Measurements from ENCODE around the gene POLA1.

POLA1 gene

DNA sequence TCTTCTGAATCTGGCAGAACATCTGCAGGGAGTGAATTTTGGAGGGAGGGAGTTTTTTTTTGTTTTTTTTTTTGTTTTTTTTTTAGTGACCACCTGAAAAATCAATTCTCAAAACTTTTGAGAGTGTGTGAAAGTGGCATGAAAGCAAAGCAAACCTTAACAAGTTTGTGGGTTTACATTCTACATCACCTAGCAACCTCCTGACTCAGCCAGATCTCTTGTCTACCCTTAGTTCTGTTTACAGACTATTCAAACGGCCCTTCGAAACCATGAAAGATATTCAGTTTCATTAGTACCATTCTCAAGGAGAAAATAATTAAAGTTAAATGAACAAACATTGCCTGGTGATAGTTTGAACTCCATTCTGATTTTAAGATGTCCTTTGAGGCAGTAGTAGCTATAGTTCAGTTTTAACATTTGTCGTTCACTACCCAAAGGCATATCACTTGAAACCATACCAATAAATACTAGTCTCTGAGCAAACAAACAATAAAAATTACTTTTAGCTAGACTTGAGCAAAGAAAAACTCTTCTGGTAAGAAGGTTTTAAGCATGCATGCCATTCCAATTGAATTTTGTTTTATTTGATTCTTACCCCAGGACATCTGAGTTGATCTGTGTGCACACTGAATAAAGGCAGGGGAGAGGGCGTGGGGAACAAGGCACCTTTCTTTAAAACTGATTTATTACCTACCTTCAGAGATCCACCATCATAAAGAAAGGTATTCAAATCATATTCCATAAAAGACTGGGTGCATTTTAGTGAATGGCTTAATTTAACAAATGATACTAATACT is 184.3 kb downstream of the POLA1 start:
- no peak for DNase-seq

DNA sequence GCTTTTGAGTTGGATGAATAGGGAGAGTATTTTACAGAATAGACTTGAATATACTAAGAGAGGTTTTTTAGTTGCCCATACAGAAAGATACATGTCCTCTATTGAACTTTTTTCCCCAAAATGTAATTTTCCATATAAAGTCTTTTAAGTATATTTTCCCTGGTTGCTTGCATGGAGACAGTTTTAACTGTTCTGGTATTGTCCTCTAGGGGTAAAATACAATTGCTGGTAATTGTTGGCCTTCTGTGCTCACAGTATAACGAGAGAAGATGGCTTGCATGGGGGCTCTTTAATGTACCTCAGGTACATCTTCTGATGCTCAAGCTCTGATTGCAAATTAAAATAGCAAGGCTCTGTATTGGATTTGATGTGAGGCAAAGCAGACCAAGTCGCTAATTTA is 186.0 kb downstream of the POLA1 start:
- no peak for DNase-seq

DNA sequence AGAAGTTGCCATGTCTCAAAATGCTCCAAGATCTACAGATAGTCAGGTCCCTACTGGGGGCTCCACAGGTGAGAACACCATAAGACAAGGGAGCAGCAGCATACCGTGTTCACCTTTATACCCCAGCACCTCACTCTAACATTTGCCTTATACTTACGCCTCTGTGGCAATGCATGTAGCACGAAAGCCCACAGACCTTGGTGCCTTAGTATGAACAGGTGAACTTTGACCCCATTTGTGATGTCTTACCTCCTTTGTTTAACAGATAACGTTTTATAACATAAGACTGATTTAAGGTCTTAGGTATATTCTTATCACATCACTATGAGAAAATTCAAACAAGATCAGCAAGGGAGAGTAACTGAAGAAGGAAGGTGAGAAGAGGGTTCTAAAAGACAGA is 193.2 kb downstream of the POLA1 start:
- DNase-seq, result no peak

DNA sequence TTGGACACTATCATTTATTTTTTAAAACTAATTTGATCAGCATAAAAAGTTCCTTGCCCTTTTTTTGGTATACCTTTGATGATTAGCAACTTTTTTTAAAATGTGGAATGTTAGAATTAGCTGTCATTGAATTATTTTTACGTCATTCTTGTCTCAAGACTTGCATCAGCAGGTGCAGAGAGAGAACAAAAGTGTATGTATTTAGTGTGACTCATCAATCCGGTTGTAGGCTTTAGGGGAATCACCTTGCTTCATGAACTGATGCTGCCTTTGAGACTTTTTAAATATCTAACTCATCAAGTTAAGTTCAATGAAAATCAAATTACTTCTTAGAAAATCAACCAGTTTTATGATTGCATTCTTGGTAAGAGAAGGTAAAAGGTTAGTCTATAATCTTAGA is 197.0 kb downstream of the POLA1 start:
- no peak for DNase-seq

DNA sequence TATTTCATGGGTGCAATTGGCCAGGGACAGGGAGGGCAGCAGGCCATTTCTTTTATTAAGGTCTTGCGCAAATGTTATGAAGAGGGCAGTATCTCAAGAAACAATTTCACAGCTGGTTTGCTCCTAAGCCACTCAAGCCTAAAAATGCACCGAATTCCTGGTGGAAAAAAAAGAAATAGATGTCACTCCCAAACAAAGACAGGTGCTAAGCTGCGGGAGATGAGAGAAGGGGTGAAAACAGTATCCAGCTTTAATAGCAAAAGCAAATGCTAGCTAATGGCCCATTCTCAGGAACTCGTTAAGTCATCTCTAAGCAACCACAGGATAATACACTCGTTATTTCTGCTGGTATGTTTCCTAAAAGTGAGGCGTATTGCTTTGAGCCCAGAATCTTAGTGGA is 205.7 kb downstream of the POLA1 start:
- no peak for DNase-seq

DNA sequence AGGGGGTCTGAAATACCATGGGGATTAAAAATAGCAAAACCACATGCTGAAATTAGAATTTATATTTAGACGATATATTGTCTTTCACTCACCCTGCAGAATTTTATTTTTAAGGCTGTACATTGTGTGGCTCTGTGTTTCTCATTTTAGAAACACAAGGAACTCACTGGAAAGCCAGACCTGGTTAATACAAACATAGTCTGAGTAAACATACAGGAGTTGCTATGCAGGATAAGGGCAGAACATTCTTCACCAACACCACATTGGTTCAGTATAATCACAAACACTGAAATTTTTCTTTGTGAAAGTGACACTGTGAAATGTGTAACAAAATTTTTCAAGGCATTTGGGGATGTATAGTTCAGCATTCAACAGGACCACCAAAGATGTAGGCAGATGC is 206.5 kb downstream of the POLA1 start:
- no peak for DNase-seq

DNA sequence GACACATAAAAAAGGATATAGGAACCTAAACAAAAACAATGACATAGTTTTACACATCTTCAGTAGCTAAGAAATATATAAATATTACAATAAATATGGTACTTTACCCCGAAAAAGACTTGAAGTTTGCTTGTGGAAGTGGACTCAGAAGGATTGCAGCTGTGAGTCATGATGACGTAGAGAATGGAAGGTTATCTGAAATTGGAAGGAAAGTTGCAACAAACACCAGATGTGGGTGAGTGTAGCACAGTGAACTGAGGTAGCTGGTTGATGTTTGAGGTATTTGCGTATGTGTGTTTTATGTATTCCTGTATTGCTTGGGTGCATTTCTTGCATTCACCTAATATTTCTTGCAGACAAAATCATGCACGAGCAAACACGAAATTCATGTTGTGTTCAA is 209.1 kb downstream of the POLA1 start:
- DNase-seq, result no peak

DNA sequence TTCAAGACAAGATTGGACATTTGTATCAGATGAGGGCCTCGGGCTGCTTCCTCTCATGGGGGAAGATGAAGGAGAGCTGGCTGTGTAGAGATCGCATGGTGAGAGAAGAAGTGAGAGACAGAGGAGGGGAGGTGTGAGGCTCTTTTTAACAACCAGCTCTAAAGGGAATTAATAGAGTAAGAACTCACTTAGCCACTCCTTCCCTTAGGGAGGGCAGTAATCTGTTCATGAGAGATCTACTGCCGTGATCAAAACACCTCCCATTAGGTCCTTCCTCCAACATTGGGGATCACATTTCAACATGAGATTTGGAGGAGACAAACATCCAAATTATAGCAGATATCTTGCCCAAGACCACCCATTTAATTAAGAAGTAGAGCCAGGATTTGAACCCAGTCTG is 225.0 kb downstream of the POLA1 start:
- no peak for DNase-seq

DNA sequence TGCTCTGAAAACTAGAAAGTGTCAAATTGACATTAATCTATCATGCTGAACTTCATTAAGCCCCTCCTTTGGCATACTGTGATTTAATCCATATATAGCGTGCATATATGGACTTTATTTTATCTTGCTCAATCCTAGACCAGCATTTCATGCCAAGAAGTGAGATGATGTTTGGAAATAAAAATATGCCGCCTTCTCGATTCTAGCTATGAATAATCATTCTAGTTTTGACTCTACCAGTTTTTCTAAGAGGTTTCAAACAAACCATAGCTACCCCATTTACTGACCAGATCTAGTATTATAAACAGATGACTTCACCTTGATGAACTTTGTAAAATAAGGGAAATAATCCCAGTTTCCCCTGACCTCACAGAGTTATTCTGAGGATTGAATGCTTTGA is 227.1 kb downstream of the POLA1 start:
- DNase-seq, result no peak

DNA sequence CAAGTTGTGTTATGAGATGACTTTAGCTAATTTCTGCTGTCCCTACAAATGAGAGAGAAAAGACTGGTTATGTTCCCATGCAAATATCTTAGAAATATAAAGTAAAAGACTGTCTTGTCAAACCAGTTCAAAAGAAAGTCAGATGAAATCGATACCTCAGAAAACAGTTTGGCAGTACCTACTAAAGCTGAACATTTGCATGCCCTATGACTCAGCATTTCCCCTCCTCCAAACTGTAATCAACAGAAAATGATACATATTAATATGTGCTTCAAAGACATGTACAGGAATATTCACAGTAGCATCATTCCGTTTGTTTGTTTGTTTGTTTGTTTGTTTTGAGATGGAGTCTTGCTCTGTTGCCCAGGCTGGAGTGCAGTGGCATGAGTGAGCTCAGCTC is 231.7 kb downstream of the POLA1 start:
- DNase-seq, result no peak

DNA sequence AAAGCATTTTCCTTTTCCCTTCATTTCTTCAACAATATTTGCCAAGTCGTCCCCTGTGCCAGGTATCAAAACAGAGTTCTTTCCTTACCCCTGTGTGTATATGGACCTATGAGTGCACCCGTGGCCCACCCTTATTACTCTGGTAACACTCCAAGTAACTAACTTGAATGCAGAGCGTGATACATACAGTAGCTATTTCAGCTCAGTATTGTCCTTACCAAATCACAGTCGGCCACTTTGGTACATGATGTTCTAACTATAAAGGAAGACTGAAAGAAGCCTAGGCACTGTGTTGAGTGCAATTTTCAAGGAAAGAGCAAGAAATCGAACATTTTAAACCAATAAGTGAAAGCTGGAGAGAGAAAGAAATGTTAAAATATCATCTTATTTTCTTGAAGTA is 233.7 kb downstream of the POLA1 start:
- DNase-seq, result no peak

DNA sequence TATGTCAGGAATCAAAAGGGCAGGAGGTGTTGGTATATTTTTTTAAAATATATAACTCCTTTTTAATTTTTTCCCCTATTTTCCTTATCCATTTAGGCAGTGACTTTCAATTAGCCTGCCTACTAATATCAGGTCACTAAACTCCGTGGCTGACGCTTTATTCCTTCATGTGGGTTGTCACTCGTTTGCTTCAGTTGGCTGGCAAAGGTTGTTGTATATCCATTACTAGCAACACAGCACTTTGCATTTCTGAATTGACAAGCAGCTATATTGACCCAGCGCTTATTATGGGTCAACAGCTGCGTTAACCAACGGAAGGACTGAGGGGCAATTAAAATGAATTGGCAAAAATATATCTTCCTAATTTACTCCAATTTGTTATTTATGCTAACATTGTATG is 234.4 kb downstream of the POLA1 start:
- no peak for DNase-seq

DNA sequence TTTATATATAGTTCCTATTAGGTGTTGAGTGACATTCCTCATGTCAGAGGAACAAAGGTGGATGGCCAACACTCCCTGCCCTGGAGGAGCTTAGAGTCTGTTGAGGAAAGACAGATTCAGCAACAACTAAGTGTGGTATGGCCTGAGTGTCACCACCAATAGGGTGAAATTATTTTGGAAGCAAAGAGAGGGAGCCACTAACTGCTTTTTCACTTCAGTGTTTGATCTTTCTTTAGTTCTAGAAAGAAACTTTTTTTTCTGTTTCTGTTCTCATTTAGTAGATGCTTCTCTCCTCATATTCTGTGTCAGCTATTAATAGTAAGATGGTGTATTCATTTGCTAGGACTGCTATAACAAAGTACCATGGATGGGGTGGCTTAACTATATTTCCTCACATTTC is 240.6 kb downstream of the POLA1 start:
- DNase-seq, result no peak

DNA sequence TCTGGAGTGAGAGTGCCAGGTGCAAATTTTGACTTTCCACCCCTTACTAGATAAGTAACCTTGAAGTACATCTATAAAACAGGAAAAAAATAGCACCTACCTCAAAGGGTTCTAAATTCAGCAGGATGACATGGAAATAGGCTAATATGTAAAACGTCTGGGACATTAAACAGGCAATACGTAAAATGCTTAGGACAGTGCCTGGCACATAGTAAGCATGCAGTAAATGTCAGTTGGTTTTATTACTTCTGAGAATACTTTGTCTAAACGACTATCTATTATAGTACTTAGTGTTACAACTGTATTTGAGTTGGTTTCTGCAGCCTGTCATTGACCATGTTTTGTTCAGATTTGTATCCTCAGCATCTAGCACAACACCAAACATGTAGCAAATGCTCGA is 251.3 kb downstream of the POLA1 start:
- DNase-seq, result no peak

DNA sequence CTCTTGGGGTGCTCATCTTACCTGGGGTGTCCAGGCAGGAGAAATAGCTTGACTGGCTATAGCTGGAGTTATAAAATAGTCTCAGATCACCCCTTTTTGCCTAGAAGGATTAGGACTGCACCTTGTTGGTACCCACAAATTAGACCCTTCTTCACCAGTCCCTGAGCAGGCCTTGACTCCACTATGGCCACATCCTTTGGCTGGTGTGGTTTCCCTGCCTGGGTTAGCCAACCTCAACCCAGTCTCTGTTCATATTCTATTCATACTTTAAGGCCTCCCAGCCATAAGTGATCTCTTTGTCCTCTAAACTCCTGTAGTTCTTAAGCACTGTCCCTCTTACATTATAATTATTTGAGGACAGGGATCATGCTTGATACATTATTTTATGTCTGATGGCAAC is 252.7 kb downstream of the POLA1 start:
- DNase-seq, result no peak

DNA sequence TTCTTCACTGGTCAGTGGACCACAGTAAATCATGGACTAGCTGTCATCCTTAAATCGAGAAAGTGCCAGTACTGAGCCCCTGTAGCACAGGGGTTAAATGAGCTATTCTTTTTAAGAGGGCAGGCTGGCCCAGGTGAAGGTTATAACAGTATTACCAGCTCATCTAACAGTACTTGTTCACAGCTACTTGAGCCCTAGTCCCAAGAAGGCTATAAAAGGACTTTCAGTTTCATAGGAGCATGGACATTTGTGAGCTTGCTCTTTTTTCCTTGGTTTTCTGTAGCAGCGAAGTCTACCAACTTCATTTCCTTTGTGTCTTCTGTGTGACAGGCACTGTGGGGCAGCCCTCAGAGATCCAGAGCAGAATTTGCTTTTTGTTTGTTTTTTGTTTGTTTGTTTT is 261.0 kb downstream of the POLA1 start:
- no peak for DNase-seq

DNA sequence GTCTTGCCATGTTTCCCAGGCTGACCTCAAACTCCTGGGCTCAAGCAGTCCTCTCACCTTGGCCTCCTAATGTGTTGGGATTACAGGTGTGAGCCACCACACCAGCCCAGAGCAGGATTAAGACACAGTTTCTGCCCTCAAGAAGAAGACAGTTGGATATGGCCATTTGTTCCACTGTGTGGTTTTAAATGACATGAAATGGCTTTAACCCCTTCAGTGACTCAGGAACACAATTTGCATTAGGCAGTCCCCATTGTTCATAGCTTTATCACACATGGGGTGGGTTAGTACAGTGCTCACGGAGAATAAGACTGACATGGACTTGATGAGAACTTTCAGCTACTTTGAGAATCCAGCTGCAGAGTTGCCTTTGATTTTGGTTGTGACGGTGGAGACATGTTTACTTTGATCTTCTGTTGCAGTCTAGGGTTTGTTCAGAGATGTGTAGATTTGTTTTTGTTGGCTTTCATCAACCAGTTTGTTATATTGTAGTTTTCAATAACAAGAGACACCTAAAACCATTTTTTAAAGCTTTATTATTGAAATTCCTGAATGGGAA is 261.7 kb downstream of the POLA1 start:
- no peak for DNase-seq

DNA sequence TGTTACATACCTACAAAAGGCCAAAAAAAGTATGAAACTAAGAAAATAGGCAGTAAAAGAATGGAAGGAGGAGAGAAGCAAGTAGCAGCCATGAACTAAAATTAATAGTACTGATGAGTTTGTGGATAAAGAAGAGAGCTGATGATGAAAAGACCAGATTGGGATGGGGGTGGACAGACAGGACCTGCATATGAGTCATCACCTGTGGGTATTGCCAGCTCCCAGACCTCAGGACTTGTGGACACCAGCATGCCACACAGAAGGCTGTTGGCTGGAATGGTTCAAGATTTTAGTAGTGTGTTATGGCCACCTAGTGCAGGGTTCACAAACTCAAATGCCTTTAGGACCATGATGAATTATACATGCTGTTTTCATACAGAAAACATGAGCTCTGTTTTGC is 263.1 kb downstream of the POLA1 start:
- DNase-seq, result no peak

DNA sequence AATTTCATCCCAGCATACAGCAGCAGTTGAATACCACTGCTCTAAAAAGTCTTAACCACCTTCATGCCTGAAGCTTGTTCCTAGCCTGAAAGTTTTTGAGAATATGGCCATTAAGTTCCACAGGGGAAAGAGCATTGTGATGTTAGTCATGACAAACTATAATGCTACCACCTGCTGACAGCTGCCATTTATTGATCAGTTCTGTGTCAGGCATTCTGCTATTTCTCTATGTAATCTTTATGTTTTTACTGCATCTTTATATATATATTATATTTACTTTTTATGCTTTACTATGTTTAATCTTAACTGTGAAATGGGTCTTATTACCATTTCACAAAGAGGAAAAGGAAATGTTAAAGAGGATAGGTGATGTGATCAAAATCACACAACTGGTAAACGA is 268.1 kb downstream of the POLA1 start:
- DNase-seq, result no peak

DNA sequence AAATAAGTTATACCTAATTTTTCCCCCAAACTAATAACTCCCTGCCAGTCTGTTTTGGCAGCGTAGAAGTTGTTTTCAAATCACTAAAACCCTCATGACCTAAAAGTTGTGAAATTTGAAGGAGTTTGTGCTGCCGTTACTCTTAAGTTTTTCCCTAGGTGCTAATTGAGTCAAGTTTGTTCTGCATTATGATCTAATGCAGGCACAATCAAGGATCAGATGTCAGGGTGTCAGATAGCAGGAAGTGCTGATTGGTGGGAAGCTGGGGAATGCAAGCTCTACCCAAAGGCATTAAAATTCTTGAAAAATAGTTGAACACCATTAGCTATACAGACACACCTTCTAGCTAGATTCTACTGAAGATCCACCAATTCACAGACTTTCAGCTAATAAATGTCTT is 270.1 kb downstream of the POLA1 start:
- DNase-seq, result no peak

DNA sequence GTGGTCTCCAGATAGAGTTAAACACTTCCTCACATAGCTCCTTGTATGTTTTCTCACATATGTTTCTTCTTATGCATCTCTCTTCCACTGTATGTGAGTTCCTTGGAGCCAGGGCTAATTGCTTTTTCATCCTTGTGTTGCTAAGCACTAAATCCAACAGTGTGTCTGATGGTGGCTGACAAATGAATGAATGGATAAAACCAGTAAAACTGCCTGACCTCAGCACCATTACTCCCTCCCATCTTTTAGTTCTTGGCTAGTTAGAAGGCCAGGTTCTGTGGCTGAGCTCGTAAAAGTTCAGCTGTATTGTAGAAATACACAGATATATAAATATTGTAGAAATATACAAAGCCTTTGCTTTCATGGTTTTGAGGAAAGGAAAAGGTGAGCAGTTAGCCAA is 271.7 kb downstream of the POLA1 start:
- DNase-seq, result no peak

DNA sequence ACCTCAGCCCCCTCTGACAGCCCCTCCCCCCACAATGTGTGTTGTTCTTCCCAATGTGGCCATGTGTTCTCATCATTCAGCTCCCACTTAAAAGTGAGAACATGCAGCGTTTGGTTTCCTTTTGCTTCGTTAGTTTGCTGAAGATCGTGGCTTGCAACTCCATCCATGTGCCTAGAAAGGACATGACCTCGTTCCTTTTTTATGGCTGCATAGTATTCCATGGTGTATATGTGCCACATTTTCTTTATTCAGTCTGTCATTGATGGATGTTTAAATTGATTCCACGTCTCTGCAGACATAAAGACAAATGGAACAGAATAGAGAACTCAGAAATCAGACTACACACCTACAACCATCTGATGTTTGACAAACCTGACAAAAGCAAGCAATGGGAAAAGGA is 276.1 kb downstream of the POLA1 start:
- DNase-seq, result no peak

DNA sequence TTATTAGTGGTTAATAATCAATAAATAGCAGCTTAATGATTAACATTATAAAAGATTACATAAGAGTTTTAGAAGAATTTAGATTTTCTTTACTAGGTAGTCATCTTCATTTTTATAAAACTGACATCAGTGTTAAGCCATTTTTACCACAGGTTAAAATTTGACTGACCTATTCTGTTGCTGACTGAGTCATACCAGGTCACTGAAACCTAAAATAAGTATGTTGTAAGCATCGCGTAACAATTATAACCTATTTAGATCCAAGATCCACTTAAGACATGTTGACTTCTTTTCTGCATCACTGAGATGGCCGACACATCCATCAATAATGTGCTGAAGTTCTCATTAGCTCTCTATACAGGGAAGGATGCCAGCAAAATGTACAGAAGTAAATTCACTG is 285.4 kb downstream of the POLA1 start:
- no peak for DNase-seq

DNA sequence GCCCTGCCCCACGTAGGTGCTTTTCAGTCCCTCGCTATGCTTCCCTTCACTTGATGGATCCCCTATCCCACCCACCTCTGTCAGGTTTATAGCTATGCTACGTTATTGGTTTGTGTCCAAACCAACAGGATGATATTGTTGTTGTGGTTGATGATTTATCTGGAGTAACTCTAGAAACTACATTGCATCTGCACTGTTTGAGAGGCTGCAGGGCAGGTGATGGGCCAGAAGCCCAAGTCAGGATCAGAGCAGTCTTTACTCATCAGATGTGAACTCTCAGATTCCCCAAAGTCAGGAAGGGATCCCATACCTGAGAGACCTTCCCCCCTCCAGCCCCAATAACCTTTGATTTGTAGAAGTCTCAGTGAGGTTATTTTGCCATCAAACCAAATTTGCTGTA is 287.3 kb downstream of the POLA1 start:
- DNase-seq, result no peak

DNA sequence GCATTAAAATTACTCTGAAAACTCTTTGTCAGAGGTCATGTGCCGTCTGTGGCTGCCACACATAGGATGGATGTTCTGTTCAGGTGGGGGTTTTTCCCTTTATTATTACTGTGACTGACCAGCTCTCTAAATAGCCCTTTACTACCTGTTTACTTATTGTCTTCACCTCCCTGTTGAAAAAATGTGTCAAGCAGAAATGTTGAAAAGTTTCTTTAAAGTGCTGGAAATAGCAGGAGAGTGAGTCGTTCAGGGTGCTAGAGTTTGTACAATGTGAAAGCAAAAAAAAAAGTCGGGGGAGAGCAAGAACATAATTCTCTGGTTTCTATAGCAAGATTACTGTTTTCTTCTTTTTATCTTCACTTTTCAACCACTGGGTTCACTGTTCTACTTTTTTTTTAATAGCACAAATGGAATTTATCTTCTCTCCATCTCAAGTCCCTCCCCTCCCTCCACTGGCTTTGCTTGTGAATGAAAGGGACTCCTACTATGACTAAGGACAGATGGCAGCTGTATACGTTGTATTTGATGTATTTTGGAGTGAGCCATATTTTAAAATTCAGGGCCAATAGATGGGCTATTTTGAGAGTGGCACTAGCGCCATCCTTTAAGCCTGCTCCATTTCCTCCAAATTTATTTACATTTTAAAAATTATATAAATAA is 288.7 kb downstream of the POLA1 start:
- no peak for DNase-seq

All from GDM1 (cell line).